Mesendoderm (in vitro differentiated cells): ENCODE data around the gene VAMP3.

Experiments used
- DNase-seq: peaks from one replicate; pipeline ENCODE4 v3.0.0; 2013
- H2AK5ac ChIP-seq: 2 replicates; pipeline ENCODE4 v1.6.1; 2013; ENCODE audit warnings: low read length, inconsistent platforms
- H2BK120ac ChIP-seq: 2 replicates; pipeline ENCODE4 v1.6.1; 2013; ENCODE audit warnings: low read depth, mild to moderate bottlenecking, low read length, moderate library complexity, mixed read lengths
- H2BK15ac ChIP-seq: replicated peaks from 2 replicates; pipeline ENCODE4 v1.6.1; 2013; ENCODE audit warnings: low read depth, mild to moderate bottlenecking, moderate library complexity
- H2BK5ac ChIP-seq: 2 replicates; pipeline ENCODE4 v1.6.1; 2013; ENCODE audit warnings: low read length, inconsistent platforms
- H3K18ac ChIP-seq: 2 replicates; pipeline ENCODE4 v1.6.1; 2013; ENCODE audit warnings: mild to moderate bottlenecking, low read length, mixed read lengths
- H3K23ac ChIP-seq: one replicate; pipeline ENCODE4 v1.6.1; 2013; ENCODE audit warnings: low read length
- H3K27ac ChIP-seq: 2 replicates; pipeline ENCODE4 v1.5.1; 2013; ENCODE audit warnings: low read depth, mild to moderate bottlenecking, inconsistent platforms, low read length, moderate library complexity
- H3K27me3 ChIP-seq: 2 replicates; pipeline ENCODE4 v1.6.1; 2013; ENCODE audit warnings: low read length, control low read depth, mild to moderate bottlenecking, inconsistent platforms; ENCODE audit not compliant: insufficient read depth, poor library complexity
- H3K36me3 ChIP-seq: 2 replicates; pipeline ENCODE4 v1.6.1; 2013; ENCODE audit warnings: low read length, inconsistent platforms; ENCODE audit not compliant: control insufficient read depth, insufficient read depth
- H3K4ac ChIP-seq: one replicate; pipeline ENCODE4 v1.6.1; 2013; ENCODE audit warnings: low read depth, mild to moderate bottlenecking, low read length, moderate library complexity
- H3K4me1 ChIP-seq: 2 replicates; pipeline ENCODE4 v1.6.1; 2013; ENCODE audit warnings: low read depth, low read length, inconsistent platforms; ENCODE audit not compliant: control insufficient read depth
- H3K4me2 ChIP-seq: 2 replicates; pipeline ENCODE4 v1.6.1; 2013; ENCODE audit warnings: low read length
- H3K4me3 ChIP-seq: 2 replicates; pipeline ENCODE4 v1.5.1; 2013; ENCODE audit warnings: mild to moderate bottlenecking, low read length
- H3K56ac ChIP-seq: one replicate; pipeline ENCODE4 v1.6.1; 2013; ENCODE audit warnings: low read length
- H3K79me1 ChIP-seq: 2 replicates; pipeline ENCODE4 v1.6.1; 2013; ENCODE audit warnings: low read length, inconsistent platforms
- H3K79me2 ChIP-seq: 2 replicates; pipeline ENCODE4 v1.6.1; 2013; ENCODE audit warnings: mild to moderate bottlenecking, low read length; ENCODE audit not compliant: control insufficient read depth, insufficient read depth
- H3K9ac ChIP-seq: 2 replicates; pipeline ENCODE4 v1.6.1; 2013; ENCODE audit warnings: low read length, inconsistent platforms
- H4K5ac ChIP-seq: one replicate; pipeline ENCODE4 v1.6.1; 2013; ENCODE audit warnings: low read length
- H4K8ac ChIP-seq: one replicate; pipeline ENCODE4 v1.6.1; 2013; ENCODE audit warnings: low read depth, mild to moderate bottlenecking, control low read depth, low read length, moderate library complexity
- WGBS: extraction: QIAGEN DNeasy Blood & Tissue Kit; methylation state at CpG from one replicate; pipeline ENCODE4 v1.1.7; 2013; ENCODE audit warnings: low lambda C conversion rate, missing lambda C conversion rate; ENCODE audit not compliant: insufficient coverage; ENCODE audit errors: extremely low coverage; 5-methylcytosine and 5-hydroxymethylcytosine counted together

Gene VAMP3

GRCh38 chr1:7821282-7821681, 50.2 kb downstream of the VAMP3 start:
- H2BK120ac ChIP-seq, result no peak overlapping the region
- WGBS, result no CpG with 5 or more reads among the region's 3 CpGs
- H3K27me3 ChIP-seq, result no peaks in the 10 kb centered on the region
- H3K79me1 ChIP-seq, result no peaks in the 10 kb centered on the region
- no peak overlapping the region for H3K4me2 ChIP-seq
- no peak overlapping the region for H4K5ac ChIP-seq
- no peaks in the 10 kb centered on the region for H3K79me2 ChIP-seq
- H3K4me3 ChIP-seq, result no peak overlapping the region
- H3K36me3 ChIP-seq, result no peaks in the 10 kb centered on the region
- no peak overlapping the region for H3K27ac ChIP-seq
- no peak overlapping the region for H2BK5ac ChIP-seq
- H3K9ac ChIP-seq, result no peak overlapping the region
- H3K4ac ChIP-seq, result no peak overlapping the region
- no peak overlapping the region for H3K23ac ChIP-seq
- H4K8ac ChIP-seq, result no peak overlapping the region
- no peak overlapping the region for H3K56ac ChIP-seq
- H3K4me1 ChIP-seq, result no peaks in the 10 kb centered on the region
- no peak overlapping the region for H3K18ac ChIP-seq
- no peak for DNase-seq
- no peak overlapping the region for H2AK5ac ChIP-seq
- no peak overlapping the region for H2BK15ac ChIP-seq

- no peak overlapping the region for H3K9ac ChIP-seq
- no peaks in the 10 kb centered on the region for H3K79me1 ChIP-seq
- no peaks in the 10 kb centered on the region for H3K4me1 ChIP-seq
- H2BK5ac ChIP-seq, result no peak overlapping the region
- H3K23ac ChIP-seq, result no peak overlapping the region
- no peak for DNase-seq
- no peak overlapping the region for H2BK15ac ChIP-seq
- no peak overlapping the region for H4K8ac ChIP-seq
- no peak overlapping the region for H3K18ac ChIP-seq
- no peak overlapping the region for H3K27ac ChIP-seq
- H3K4ac ChIP-seq, result no peak overlapping the region
- H3K4me2 ChIP-seq, result no peak overlapping the region
- no peak overlapping the region for H2AK5ac ChIP-seq
- H4K5ac ChIP-seq, result no peak overlapping the region
- no peak overlapping the region for H2BK120ac ChIP-seq
- no peak overlapping the region for H3K4me3 ChIP-seq
- WGBS, result no CpG with 5 or more reads among the region's 8 CpGs
- no peaks in the 10 kb centered on the region for H3K79me2 ChIP-seq
- H3K36me3 ChIP-seq, result no peaks in the 10 kb centered on the region
- H3K56ac ChIP-seq, result no peak overlapping the region
- no peaks in the 10 kb centered on the region for H3K27me3 ChIP-seq
Observed at GRCh38 chr1:7824701-7825100, 53.6 kb downstream of the VAMP3 start.

- no CpG with 5 or more reads among the region's 7 CpGs for WGBS
- no peaks in the 10 kb centered on the region for H3K36me3 ChIP-seq
- no peaks in the 10 kb centered on the region for H3K4me1 ChIP-seq
- H4K8ac ChIP-seq, result no peak overlapping the region
- no peak overlapping the region for H2BK5ac ChIP-seq
- no peak overlapping the region for H3K4ac ChIP-seq
- H3K9ac ChIP-seq, result no peak overlapping the region
- no peaks in the 10 kb centered on the region for H3K27me3 ChIP-seq
- H3K18ac ChIP-seq, result no peak overlapping the region
- H2AK5ac ChIP-seq, result no peak overlapping the region
- H3K4me3 ChIP-seq, result no peak overlapping the region
- H2BK120ac ChIP-seq, result no peak overlapping the region
- no peak overlapping the region for H3K23ac ChIP-seq
- H3K79me2 ChIP-seq, result no peaks in the 10 kb centered on the region
- no peak for DNase-seq
- no peak overlapping the region for H3K4me2 ChIP-seq
- H4K5ac ChIP-seq, result no peak overlapping the region
- no peak overlapping the region for H3K27ac ChIP-seq
- no peak overlapping the region for H3K56ac ChIP-seq
- no peaks in the 10 kb centered on the region for H3K79me1 ChIP-seq
- no peak overlapping the region for H2BK15ac ChIP-seq
Observed at GRCh38 chr1:7826363-7826762, 55.3 kb downstream of the VAMP3 start.

DNA sequence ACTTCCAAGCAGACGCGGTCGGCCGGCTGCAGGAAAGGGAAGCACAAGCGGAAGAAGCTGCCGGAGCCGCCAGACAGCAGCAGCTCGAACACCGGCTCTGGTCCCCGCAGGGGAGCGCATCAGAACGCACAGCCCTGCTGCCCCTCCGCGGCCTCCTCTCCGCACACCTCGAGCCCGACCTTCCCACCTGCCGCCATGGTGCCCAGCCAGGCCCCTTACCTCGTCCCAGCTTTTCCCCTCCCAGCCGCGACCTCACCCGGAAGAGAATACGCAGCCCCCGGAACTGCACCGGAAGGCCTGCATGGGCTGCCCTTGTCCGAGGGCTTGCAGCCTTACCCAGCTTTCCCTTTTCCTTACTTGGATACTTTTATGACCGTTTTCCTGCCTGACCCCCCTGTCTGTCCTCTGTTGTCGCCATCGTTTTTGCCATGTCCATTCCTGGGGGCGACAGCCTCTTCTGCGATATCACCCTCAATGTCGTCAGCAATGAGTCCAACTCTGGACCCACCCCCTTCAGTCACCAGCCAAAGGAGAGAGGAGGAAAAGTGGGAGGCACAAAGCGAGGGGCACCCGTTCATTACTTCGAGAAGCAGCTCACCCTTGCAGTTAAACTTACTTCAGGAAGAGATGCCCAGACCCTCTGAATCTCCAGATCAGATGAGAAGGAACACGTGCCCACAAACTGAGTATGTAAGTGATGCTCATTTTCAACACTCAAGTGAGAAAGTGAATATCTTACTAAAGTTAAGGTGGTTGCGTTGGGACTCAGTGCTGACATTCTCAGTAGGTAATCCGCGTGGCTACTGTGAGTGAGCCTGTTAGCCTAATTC, 56.2 kb downstream of the VAMP3 start:
- Histone ChIP-seq H4K5ac (no peak overlapping the region), H3K23ac (no peak overlapping the region), H3K27me3 (no peaks in the 10 kb centered on the region), H2BK5ac (no peak overlapping the region), H2BK120ac (no peak overlapping the region), H3K4me2 (no peak overlapping the region), H3K36me3 (no peaks in the 10 kb centered on the region), H3K79me1 (no peaks in the 10 kb centered on the region), H3K79me2 (no peaks in the 10 kb centered on the region), H4K8ac (no peak overlapping the region), H3K27ac (no peak overlapping the region), H3K4ac (no peak overlapping the region), H3K56ac (no peak overlapping the region), H3K9ac (no peak overlapping the region), H2AK5ac (no peak overlapping the region), H2BK15ac (no peak overlapping the region), H3K4me3 (no peak overlapping the region), H3K18ac (no peak overlapping the region), H3K4me1 (no peaks in the 10 kb centered on the region)
- no peak for DNase-seq
- no CpG with 5 or more reads among the region's 39 CpGs for WGBS
